Measurements from ENCODE around the gene C9orf40. TPM values are rescaled to one million over a fixed set of nuclear protein-coding genes. Genes with fewer than 3 reads are reported as not detected.

C9orf40 gene
- total RNA-seq, 2 donors from 2014 or later = 1.6 to 1.7 TPM

DNA sequence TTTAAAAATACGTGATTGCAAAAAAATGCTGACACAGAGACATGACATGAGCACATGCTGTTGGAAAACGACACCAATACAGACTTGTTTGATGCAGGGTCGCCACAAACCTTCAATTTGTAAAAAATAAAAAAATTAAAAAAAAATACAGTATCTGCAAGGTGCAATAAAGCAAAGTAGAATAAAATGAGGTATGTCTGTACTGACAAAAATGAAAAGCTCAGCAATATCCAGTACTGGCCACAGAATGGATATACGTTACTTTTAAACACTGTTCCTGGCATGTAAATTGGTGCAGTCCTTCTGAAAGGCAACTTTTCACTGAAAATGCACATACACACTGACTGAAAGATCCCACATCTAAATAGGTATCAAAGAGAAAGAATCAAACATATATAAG, 27.1 kb upstream of the C9orf40 start:
- H3K27ac ChIP-seq = no peak overlapping the region
- TF ChIP-seq CTCF (IDR thresholded peaks at IDR 0.05) = no peak
- DNase-seq (ENCODE audit: low spot score) = no peak
- peaks cover 0 to 15% of the 10 kb centered on the region in 2 donors for H3K9me3 ChIP-seq
- no peaks in the 10 kb centered on the region for H3K36me3 ChIP-seq
- no peaks in the 10 kb centered on the region for H3K4me1 ChIP-seq
- H3K27me3 ChIP-seq = no peaks in the 10 kb centered on the region
- H3K4me3 ChIP-seq = no peak overlapping the region

DNA sequence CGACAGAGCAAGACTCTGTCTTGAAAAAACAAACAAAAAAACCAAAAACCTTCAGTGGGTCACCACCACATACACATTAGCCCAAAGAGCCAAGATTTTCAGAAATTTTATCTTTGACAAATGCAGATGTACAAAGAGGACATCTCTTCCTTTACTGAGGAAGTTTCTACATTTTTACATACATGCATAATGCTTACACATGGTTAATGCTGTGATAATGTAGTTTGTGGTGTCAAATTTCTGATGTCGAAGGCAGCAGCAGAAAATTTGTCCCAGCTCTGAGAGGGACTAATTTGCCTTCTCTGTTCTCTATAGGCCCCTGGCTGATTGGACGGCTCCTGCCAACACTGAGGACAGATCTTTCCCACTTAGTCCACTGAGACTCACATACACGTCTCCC, 24.6 kb upstream of the C9orf40 start:
- Histone ChIP-seq H3K36me3 (no peaks in the 10 kb centered on the region), H3K27ac (no peak overlapping the region), H3K4me1 (no peaks in the 10 kb centered on the region), H3K4me3 (no peak overlapping the region), H3K27me3 (no peaks in the 10 kb centered on the region), H3K9me3 (peaks cover 0 to 15% of the 10 kb centered on the region in 2 donors)
- no peak for TF ChIP-seq CTCF (IDR thresholded peaks at IDR 0.05)
- no peak for DNase-seq (ENCODE audit: low spot score)

GRCh38 chr9:74975538-74975937, 22.8 kb upstream of the C9orf40 start:
- no peak for DNase-seq (ENCODE audit: low spot score)
- Histone ChIP-seq H3K4me3 (no peak overlapping the region), H3K27ac (no peak overlapping the region), H3K27me3 (no peaks in the 10 kb centered on the region), H3K36me3 (no peaks in the 10 kb centered on the region), H3K4me1 (no peaks in the 10 kb centered on the region), H3K9me3 (peaks cover 0 to 15% of the 10 kb centered on the region in 2 donors)
- TF ChIP-seq CTCF (IDR thresholded peaks at IDR 0.05) = no peak

DNA sequence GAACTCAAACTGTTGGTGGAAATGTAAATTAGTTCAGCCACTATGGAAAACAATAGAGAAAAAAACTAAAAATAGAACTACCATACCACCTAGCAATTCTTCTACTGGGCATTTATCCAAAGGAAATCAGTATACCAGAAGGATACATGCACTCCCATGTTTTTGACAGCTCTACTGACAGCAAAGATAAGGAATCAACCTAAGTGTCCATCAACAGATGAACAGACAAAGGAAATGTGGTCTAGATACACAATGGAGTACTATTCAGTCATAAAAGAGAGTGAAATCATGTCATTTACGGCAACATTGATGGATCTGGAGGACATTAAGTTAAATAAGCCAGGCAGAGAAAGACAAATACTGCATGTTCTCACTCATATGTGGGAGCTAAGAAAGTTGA, 21.8 kb upstream of the C9orf40 start:
- H3K4me3 ChIP-seq = no peak overlapping the region
- H3K36me3 ChIP-seq = no peaks in the 10 kb centered on the region
- no peaks in the 10 kb centered on the region for H3K4me1 ChIP-seq
- no peak for TF ChIP-seq CTCF (IDR thresholded peaks at IDR 0.05)
- H3K9me3 ChIP-seq = peaks cover 0 to 15% of the 10 kb centered on the region in 2 donors
- DNase-seq (ENCODE audit: low spot score) = no peak
- H3K27me3 ChIP-seq = no peaks in the 10 kb centered on the region
- no peak overlapping the region for H3K27ac ChIP-seq

DNA sequence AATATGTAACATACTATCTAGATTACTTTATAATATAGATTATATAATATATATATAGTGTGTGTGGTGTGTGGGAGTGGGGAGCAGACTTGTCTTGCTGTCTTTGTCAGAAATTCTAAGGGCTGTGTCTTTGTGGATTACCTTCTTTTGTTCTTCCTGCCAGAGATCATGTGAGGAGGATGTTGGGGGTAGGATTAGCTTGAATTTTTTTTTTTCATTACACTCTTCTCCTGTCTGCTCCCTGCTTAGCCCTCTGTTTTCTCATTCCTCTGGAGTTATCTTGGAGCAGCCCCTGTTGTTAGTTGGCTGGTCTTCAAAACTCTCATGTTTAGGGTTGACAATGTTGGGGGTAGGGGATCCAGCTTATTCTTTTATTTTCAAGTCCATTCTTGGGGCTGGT, 21.0 kb upstream of the C9orf40 start:
- Histone ChIP-seq H3K9me3 (peaks cover 0 to 15% of the 10 kb centered on the region in 2 donors), H3K27ac (no peak overlapping the region), H3K4me3 (no peak overlapping the region), H3K27me3 (no peaks in the 10 kb centered on the region), H3K4me1 (no peaks in the 10 kb centered on the region), H3K36me3 (no peaks in the 10 kb centered on the region)
- DNase-seq (ENCODE audit: low spot score) = no peak
- no peak for TF ChIP-seq CTCF (IDR thresholded peaks at IDR 0.05)

GRCh38 chr9:74963056-74963455, 10.3 kb upstream of the C9orf40 start:
- H3K27me3 ChIP-seq = no peaks in the 10 kb centered on the region
- no peaks in the 10 kb centered on the region for H3K36me3 ChIP-seq
- peaks cover 0 to 11% of the 10 kb centered on the region in 2 donors for H3K9me3 ChIP-seq
- no peak for DNase-seq (ENCODE audit: low spot score)
- H3K4me1 ChIP-seq = no peaks in the 10 kb centered on the region
- H3K4me3 ChIP-seq = no peak overlapping the region
- no peak overlapping the region for H3K27ac ChIP-seq
- TF ChIP-seq CTCF (IDR thresholded peaks at IDR 0.05) = no peak
